Epithelial cell of prostate (primary cell): ENCODE data around the gene OR5K1.

Experiments used
- DNase-seq: peaks from one replicate; pipeline ENCODE4 v3.0.0-alpha.2; 2011; ENCODE audit warnings: low read depth, low spot score
- H3K27ac ChIP-seq: fragments of 450-650 bp; 2 replicates; pipeline ENCODE4 v1.5.1; 2017; ENCODE audit warnings: mild to moderate bottlenecking

Gene OR5K1

GRCh38 chr3:98462901-98463300, at the start of gene OR5K1:
OR5K1 (plus strand) TSS chr3:98463201; CDS start chr3:98469577, 6,376 bp downstream.
- DNase-seq = no peak
- no peak within 1 kb of the TSS for H3K27ac ChIP-seq

GRCh38 chr3:98432575-98432974, 30.4 kb upstream of the OR5K1 start:
- no peak overlapping the region for H3K27ac ChIP-seq
- no peak for DNase-seq

- no peak for DNase-seq
- H3K27ac ChIP-seq = no peak overlapping the region
These were observed 29.2 kb upstream of the OR5K1 start for GRCh38 chr3:98433764-98434163.

GRCh38 chr3:98434412-98434811, 28.6 kb upstream of the OR5K1 start:
- no peak for DNase-seq
- no peak overlapping the region for H3K27ac ChIP-seq

GRCh38 chr3:98440283-98440682, 22.7 kb upstream of the OR5K1 start:
- no peak for DNase-seq
- no peak overlapping the region for H3K27ac ChIP-seq

- peak; percentile 98 for DNase-seq
- H3K27ac ChIP-seq = peak overlapping the region; percentile 93
These were observed 17.0 kb upstream of the OR5K1 start for GRCh38 chr3:98445949-98446406.

GRCh38 chr3:98449606-98450193, 13.3 kb upstream of the OR5K1 start:
- no peak for DNase-seq
- H3K27ac ChIP-seq = peak overlapping the region; percentile 49

- no peak for DNase-seq
These were observed 12.6 kb upstream of the OR5K1 start for GRCh38 chr3:98450372-98450771.

GRCh38 chr3:98453827-98454226, 9.2 kb upstream of the OR5K1 start:
- H3K27ac ChIP-seq = no peak overlapping the region
- DNase-seq = no peak

More at GRCh38 chr3:98450372-98450771, 12.6 kb upstream of the OR5K1 start:
- no peak overlapping the region for H3K27ac ChIP-seq

GRCh38 chr3:98454929-98455328, 8.1 kb upstream of the OR5K1 start:
- no peak overlapping the region for H3K27ac ChIP-seq
- DNase-seq = no peak

GRCh38 chr3:98457543-98457942, 5.5 kb upstream of the OR5K1 start:
- H3K27ac ChIP-seq = no peak overlapping the region
- no peak for DNase-seq

GRCh38 chr3:98460220-98460619, 2.8 kb upstream of the OR5K1 start:
- H3K27ac ChIP-seq = no peak overlapping the region
- DNase-seq = no peak

- DNase-seq = peak; percentile 48
- H3K27ac ChIP-seq = peak overlapping the region; percentile 97
These were observed 19.9 kb downstream of the OR5K1 start for GRCh38 chr3:98482717-98483482.

GRCh38 chr3:98483626-98484025, 20.6 kb downstream of the OR5K1 start:
- H3K27ac ChIP-seq = peak overlapping the region; percentile 97

GRCh38 chr3:98497381-98497780, 34.4 kb downstream of the OR5K1 start, which contains the start of gene OR5K2:
OR5K2 (plus strand) TSS chr3:98497681; CDS start chr3:98497681, 0 bp downstream.
- no peak for DNase-seq
- no peak within 1 kb of the TSS for H3K27ac ChIP-seq

More at GRCh38 chr3:98483626-98484025, 20.6 kb downstream of the OR5K1 start:
- DNase-seq = no peak

GRCh38 chr3:98500019-98500418, 37.0 kb downstream of the OR5K1 start:
- peak; percentile 63 for DNase-seq
- H3K27ac ChIP-seq = no peak overlapping the region

- no peak overlapping the region for H3K27ac ChIP-seq
- no peak for DNase-seq
These were observed 38.3 kb downstream of the OR5K1 start for GRCh38 chr3:98501270-98501669.

- no peak for DNase-seq
- peak overlapping the region; percentile 3 for H3K27ac ChIP-seq
These were observed 39.0 kb downstream of the OR5K1 start for GRCh38 chr3:98501863-98502576.

GRCh38 chr3:98504539-98504938, 41.5 kb downstream of the OR5K1 start:
- no peak overlapping the region for H3K27ac ChIP-seq
- no peak for DNase-seq

GRCh38 chr3:98508582-98508981, 45.6 kb downstream of the OR5K1 start:
- H3K27ac ChIP-seq = no peak overlapping the region
- no peak for DNase-seq

- peak overlapping the region; percentile 94 for H3K27ac ChIP-seq
- DNase-seq = no peak
These were observed 49.6 kb downstream of the OR5K1 start for GRCh38 chr3:98512576-98512975.
